Brain microvascular endothelial cell (primary cell): ENCODE measurements around the gene SARS2.
"Not testable (repeated sequence)": the region's sequence is repeated elsewhere in the genome, so short reads cannot be mapped to it uniquely, and the experiment has no call there.

ENCODE experiments used
- DNase-seq: peaks from one replicate; pipeline ENCODE4 v3.0.0-alpha.2; 2020
- H3K27ac ChIP-seq: fragments of 250-450 bp; sonication (Bioruptor Pico); 2 replicates; pipeline ENCODE4 v1.5.1; 2020; ENCODE audit warnings: mild to moderate bottlenecking, moderate library complexity
- H3K27me3 ChIP-seq: fragments of 250-450 bp; sonication (Bioruptor Pico); replicated peaks from 2 replicates; pipeline ENCODE4 v1.5.1; 2020; ENCODE audit warnings: mild to moderate bottlenecking
- H3K36me3 ChIP-seq: fragments of 250-450 bp; sonication (Bioruptor Pico); replicated peaks from 2 replicates; pipeline ENCODE4 v1.5.1; 2020; ENCODE audit warnings: mild to moderate bottlenecking
- H3K4me3 ChIP-seq: 2 replicates; pipeline ENCODE4 v1.5.1; 2011; ENCODE audit warnings: low read depth, mild to moderate bottlenecking, control low read depth, low read length, moderate library complexity
- in situ Hi-C: cut with HindIII; loops from 2 replicates; pipeline ENCODE4 v1.10.0; 2017; ENCODE audit warnings: low sequenced_read_pairs, low pct_ligation_motif_present
- TF ChIP-seq, protein P1 (sequence below): IDR thresholded peaks from 2 replicates; pipeline ENCODE4 v1.5.1; 2011; ENCODE audit warnings: low read depth, mild to moderate bottlenecking, moderate library complexity, low read length, control low read depth, inconsistent platforms; ENCODE audit errors: missing control alignments

SARS2 gene

DNA sequence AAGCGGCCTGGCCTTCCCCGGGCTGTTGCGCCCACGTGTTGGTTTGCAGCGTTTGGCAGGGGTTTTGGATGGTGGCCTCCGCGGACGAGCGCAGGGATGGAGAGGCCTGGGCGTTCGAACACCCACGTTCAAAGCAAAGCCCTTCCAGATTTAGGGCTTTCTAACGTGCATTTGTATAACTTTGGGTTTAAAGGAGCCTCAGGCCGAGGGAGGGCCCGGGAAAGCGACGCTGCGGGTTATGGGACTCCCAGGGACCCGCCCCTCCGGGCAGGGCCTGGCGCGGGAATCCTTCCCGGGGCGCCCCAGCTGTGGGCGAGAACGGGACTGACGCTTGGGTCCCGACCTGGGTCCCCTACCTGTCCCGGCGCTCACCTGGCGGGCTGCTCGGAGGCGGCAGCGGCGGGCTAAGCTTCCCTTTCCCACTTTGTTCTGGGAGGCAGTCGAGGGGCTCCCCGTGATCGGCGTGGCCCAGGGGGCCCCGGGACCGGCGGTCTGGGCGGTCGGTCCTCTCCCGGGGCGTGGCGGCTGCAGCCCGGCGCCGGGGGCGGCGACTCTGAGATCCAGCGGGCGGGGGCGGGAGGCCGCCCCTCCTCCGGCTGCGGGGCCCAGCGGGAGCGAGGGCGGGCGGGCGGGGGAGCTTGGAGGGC, 44.8 kb upstream of the SARS2 start, which contains the start of gene FBXO17:
TSS of gene FBXO17 (minus strand) at position 529 of the 647 bp plus-strand sequence. CDS start 25,423 bp downstream, outside the sequence.
- in situ Hi-C loops, result no loop called here
- H3K27ac ChIP-seq, result peak within 1 kb of the TSS; percentile 72

DNA sequence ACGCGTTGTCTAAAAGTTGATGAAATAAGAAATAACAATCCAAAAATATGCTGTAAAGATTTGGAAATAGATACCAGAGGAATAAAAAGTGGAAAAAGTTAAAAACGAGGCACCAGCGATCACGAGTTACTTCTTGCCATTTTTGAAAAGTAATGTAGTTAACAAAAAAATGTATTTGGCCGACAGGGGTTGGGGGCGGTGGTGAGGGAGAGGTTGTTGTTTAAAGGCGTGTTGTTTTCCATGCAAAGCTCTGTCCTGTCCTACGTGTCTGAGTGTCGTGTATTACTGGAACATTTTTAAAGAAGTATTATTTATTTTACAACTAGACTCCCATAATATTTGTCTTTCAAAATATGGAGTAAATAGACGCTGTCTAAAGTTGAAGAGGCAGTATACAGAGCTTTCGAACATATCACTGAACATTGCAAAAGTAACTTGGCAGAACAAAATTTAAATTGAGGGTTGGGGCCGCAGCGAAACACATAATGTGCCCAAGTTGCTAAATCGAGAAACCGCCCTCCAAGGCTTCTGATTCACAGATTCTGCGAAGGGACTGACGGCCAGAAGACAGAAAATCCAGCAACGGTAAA, 44.2 kb upstream of the SARS2 start:
- Histone ChIP-seq H3K4me3 (peak overlapping the region; percentile 75), H3K36me3 (no peaks in the 10 kb centered on the region), H3K27me3 (no peaks in the 10 kb centered on the region), H3K27ac (peak overlapping the region; percentile 72)
- in situ Hi-C loops, result no loop called here
- DNase-seq, result no peak
- TF ChIP-seq, protein P1, sequence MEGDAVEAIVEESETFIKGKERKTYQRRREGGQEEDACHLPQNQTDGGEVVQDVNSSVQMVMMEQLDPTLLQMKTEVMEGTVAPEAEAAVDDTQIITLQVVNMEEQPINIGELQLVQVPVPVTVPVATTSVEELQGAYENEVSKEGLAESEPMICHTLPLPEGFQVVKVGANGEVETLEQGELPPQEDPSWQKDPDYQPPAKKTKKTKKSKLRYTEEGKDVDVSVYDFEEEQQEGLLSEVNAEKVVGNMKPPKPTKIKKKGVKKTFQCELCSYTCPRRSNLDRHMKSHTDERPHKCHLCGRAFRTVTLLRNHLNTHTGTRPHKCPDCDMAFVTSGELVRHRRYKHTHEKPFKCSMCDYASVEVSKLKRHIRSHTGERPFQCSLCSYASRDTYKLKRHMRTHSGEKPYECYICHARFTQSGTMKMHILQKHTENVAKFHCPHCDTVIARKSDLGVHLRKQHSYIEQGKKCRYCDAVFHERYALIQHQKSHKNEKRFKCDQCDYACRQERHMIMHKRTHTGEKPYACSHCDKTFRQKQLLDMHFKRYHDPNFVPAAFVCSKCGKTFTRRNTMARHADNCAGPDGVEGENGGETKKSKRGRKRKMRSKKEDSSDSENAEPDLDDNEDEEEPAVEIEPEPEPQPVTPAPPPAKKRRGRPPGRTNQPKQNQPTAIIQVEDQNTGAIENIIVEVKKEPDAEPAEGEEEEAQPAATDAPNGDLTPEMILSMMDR, result no peak

More for the DNA sequence above, 44.8 kb upstream of the SARS2 start, which contains the start of gene FBXO17:
- H3K4me3 ChIP-seq, result peak within 1 kb of the TSS; percentile 75
- H3K27me3 ChIP-seq, result no peaks in the 10 kb centered on the region
- H3K36me3 ChIP-seq, result no peaks in the 10 kb centered on the region
- DNase-seq, result peak; percentile 40
- TF ChIP-seq, protein P1, result no peak

DNA sequence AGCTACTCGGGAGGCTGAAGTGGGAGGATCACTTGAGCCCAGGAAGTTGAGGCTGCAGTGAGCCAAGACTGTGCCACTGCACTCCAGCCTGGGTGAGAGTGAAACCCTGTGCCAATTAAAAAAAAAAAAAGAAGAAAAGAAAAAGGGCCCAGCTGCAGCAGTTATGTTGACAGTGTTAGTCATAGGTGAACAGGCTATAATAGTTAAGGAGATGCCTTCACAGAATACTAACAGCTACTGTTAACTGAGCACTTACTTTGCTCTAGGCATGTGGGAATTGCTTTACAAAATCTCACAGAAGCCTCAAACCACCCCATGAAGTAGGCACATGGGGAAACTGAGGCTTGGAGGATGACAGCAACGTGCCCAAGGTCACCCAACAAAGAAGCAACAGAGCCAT, 41.1 kb upstream of the SARS2 start:
- no peak overlapping the region for H3K4me3 ChIP-seq
- H3K27me3 ChIP-seq, result no peaks in the 10 kb centered on the region
- no peak for DNase-seq
- no peaks in the 10 kb centered on the region for H3K36me3 ChIP-seq
- TF ChIP-seq, protein P1, result no peak
- no peak overlapping the region for H3K27ac ChIP-seq
- in situ Hi-C loops, result no loop called here

DNA sequence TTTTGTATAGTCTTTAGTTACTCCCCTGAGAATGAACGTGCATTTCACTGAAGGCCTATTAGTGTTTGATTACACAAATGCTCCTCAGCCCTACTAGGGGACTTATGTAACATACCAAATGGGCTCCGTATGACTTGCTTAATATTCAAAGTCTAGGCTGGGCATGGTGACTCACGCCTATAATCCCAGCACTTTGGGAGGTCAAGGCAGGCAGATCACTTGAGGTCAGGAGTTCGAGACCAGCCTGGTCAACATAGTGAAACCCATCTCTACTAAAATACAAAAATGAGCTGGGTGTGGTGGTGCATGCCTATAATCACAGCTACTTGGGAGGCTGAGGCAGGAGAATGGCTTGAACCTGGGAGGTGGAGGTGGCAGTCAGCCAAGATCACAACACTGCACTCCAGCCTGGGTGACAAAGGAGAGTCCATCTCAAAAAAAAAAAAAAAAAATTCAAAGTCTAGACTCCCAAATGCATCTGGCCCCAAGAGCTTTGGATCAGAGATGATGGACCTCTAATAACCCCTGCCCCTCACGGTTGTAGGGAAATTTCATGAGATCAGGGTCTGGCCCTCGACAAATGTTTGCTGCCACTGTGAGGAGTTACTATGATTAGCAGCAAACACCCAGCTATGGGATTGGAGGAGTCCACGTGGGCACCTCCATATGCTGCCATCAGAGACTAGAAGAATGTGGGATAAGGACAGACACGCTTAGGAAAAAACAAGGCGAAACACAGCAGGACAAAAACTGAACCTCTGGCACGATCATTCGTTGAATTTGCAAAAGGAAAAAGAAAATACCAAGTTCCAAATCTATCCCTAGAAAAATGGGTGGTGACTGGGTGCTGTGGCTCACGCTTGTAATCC, 40.3 kb upstream of the SARS2 start:
- H3K4me3 ChIP-seq, result no peak overlapping the region
- H3K27ac ChIP-seq, result no peak overlapping the region
- TF ChIP-seq, protein P1, result no peak
- no peaks in the 10 kb centered on the region for H3K27me3 ChIP-seq
- in situ Hi-C loops, result no loop called here
- no peak for DNase-seq
- no peaks in the 10 kb centered on the region for H3K36me3 ChIP-seq

DNA sequence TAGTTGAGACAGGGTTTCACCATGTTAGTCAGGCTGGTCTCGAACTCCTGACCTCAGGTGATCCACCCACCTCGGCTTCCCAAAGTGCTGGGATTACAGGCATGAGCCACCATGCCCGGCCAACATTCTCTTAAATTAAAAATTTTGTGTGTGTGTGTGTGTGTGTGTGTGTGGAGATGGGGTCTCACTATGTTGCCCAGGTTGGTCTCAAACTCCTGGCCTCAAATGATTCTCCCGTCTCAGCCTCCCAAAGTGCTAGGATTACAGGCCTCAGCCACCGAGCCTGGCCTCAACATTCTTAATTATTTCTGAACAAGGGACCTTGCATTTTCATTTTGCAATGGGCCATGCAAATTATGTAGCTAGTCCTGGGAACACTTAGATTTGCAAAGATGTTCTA, 35.6 kb upstream of the SARS2 start:
- DNase-seq, H3K27me3 ChIP-seq, in situ Hi-C loops, H3K4me3 ChIP-seq, H3K27ac ChIP-seq, H3K36me3 ChIP-seq: not testable (repeated sequence)

DNA sequence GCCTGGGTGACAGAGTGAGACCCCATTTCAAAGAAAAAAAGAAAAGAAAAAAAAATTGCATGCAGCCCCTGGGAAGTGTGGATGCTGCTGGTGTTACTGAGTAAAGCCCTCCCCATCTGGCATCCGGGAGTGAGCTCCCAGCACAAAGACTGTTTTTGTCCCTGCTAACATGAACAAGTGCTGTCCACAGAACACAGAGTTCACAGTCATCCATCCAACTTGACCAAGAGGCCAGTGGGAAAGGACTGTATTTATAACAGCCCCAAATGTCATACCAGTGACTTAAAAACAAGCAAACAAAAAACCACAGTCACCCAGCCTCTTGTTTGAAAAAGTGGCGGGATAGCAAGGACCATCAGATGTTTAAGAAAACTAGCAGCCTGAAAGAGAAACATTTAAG, 34.2 kb upstream of the SARS2 start:
- no peak for DNase-seq
- TF ChIP-seq, protein P1, result no peak
- in situ Hi-C loops, result no loop called here

More for the DNA sequence above, 34.2 kb upstream of the SARS2 start:
- H3K4me3 ChIP-seq, result no peak overlapping the region
- H3K27me3 ChIP-seq, result no peaks in the 10 kb centered on the region
- no peaks in the 10 kb centered on the region for H3K36me3 ChIP-seq
- H3K27ac ChIP-seq, result no peak overlapping the region
